GM19467 (cell line): ENCODE measurements around the gene EPB41L1.

ENCODE experiments used
- ATAC-seq: cut with Tn5 transposase; IDR thresholded peaks from one replicate; pipeline ENCODE4 v1.9.1; 2021; ENCODE audit warnings: mild to moderate bottlenecking, moderate library complexity; ENCODE audit not compliant: unreplicated experiment

EPB41L1 gene

DNA sequence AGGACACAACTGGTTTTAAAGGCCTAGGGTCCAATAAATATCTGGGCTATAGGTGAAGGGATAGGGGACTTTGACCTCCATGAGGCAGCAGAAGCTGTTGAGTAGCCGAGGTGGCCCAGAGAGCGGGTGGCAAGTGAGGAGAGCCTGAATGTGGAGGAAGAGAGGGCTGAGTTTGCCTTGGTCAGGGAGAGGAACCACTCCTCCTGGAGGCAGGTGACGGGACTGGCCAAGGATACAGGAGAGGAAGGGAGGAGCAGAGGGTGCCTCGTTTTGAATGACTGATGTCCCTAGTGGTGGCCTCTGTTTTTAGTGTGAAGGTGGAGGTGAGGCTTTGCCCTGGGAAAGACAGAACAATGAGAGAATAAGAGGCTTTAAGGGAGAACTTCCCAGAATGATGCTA, 62.7 kb downstream of the EPB41L1 start:
- no peak for ATAC-seq

GRCh38 chr20:36218380-36219064, 64.0 kb downstream of the EPB41L1 start:
- ATAC-seq, result no peak

GRCh38 chr20:36219671-36220220, 65.2 kb downstream of the EPB41L1 start:
- ATAC-seq, result no peak

- no peak for ATAC-seq
Observed at GRCh38 chr20:36225666-36226065, 71.1 kb downstream of the EPB41L1 start.

- no peak for ATAC-seq
Observed at GRCh38 chr20:36228770-36229169, 74.2 kb downstream of the EPB41L1 start.

DNA sequence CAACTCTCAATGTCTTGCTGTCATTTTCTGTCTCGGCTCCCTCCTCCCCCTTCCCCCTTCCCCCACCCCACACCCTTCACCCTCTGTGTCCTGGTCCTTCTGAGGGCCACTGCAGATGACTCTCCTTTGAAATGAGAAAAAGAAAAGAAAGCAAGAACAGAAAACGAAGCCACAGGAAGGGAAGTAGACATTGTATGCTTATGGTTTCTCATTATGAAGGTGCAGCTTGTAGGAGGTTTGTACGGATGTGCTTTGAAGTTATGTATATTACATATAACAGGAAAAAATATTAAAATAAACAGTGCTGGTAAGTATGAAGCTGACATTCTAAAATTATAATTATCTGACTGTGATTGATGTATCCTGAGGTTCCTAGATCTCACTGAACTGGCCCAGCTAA, 75.5 kb downstream of the EPB41L1 start:
- no peak for ATAC-seq

DNA sequence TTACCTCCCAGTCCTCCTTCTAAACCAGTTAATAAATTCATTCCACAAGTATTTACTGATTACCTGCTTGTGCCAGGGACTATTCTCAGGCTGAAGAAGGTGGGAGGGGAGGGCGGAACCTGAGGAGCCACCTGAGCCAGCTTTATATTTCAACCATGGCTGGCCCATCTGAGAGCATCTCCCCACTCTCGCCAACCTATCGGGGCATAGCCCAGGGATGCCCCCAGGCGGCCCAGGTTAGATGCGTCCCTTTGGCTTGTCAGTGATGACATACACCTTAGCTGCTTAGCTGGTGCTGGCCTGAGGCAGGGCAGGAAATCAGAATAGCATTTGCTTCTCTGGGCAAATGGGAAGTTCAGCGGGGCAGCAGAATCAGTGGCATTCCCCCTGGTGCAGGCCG, 76.8 kb downstream of the EPB41L1 start:
- no peak for ATAC-seq

- no peak for ATAC-seq
Observed at GRCh38 chr20:36234771-36235320, 80.3 kb downstream of the EPB41L1 start.

DNA sequence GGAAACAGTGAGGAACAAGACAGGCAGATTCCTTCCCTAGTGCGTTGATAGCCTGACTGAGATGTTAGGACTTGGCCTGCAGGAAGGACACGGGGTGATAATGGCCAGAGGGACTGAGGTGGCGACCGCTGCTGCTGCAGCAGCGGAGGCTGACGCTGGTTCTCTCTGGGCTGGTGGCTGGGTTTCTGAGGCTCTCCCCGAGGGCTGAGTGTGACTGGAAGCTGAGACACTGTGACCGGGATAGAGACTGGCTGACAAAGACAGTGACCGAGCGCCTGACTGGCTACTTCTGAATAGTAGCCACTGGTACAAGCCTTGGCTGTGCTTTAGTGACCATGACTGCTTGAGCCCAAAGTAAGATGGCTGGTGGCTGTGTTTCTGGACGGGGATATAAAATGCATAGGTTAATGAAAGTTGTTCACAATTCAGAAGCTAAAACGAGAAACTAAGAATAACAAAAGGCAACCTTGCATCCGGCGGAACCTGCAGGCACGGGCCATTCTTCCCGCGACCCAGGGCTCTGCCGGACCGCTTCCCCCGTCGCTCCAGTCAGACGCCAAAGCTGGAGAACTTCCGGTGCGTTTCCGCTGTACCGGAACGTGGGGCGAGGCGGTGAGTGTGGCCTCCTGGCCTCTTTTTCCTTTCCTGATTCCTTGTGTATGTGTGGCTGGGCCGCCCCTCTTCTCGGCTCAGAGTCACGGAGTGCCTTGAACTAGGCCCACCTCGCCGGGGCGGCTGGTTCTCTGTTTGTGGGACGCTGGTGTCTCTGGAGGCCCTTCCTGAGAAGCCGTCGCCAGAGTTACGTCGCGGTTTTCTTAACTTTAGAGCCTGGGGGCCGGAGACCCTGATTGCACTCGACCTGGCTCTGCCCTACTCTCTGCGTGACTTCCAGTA, 81.6 kb downstream of the EPB41L1 start, which contains the start of gene AAR2:
TSS of gene AAR2 (plus strand) at position 587 of the 894 bp plus-strand sequence. CDS start 3,391 bp downstream, outside the sequence.
- ATAC-seq, result no peak

DNA sequence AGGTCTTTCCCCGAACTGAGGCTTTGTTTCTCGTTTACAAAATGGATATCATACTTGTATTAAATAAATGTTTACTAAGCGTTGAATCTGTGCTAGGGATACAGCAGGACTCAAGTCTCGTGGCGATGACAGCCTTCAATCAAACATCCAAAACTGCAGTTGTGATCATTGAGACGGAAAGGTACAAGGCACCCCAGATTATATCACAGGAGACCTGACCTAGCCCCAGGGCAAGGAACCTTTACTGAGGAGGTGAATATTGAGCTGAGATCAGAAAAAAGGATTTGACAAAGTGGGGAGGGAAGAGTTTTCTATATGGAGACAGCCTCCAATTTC, 82.2 kb downstream of the EPB41L1 start:
- ATAC-seq, result no peak

GRCh38 chr20:36237477-36237876, 82.9 kb downstream of the EPB41L1 start:
- no peak for ATAC-seq

GRCh38 chr20:36238153-36238552, 83.6 kb downstream of the EPB41L1 start:
- no peak for ATAC-seq

DNA sequence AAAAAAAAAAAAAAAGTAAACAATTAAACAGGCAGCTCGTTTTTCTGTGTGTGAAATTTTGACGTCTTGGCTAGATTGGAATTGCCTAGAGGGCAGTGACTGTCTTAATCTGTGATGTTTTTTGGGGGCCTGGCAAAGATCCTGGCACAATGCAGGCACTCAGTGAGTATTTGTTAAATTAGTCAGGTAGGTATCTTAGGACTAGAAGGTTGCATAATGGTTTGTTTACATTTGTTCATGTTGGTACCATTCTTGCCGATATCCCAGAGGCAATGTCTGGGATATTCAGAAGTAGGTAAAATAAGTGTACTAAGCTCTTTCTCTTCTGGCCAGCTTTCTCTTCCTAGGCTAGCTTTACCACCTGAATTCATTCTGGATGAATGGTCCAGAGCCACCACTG, 84.2 kb downstream of the EPB41L1 start:
- no peak for ATAC-seq

DNA sequence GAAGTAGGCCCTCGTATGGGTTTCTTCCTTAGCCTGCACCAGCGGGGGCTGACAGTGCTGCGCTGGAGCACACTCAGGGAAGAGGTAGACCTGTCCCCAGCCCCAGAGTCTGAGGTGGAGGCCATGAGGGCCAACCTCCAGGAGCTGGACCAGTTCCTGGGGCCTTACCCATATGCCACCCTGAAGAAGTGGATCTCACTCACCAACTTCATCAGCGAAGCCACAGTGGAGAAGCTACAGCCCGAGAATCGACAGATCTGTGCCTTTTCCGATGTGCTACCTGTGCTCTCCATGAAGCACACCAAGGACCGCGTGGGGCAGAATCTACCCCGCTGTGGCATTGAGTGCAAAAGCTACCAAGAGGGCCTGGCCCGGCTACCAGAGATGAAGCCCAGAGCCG, 85.5 kb downstream of the EPB41L1 start:
- no peak for ATAC-seq

DNA sequence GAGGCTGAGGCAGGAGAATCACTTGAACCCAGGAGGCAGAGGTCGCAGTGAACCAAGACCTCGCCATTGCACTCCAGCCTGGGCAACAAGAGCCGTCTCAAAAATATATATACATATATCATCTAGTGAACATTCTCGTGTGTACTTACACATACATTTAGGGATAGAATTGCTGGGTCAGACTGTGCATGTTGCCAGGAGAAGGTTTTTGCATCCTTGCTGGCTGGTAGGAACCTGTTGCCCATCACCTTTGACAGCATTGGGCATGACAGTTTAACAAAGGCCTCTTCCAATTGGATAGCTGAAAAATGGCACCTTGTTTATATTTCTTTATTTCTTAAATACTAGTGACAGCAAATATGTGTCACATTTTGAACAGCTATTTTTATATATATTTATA, 87.1 kb downstream of the EPB41L1 start:
- ATAC-seq, result no peak

- no peak for ATAC-seq
Observed at GRCh38 chr20:36243726-36244125, 89.2 kb downstream of the EPB41L1 start.

DNA sequence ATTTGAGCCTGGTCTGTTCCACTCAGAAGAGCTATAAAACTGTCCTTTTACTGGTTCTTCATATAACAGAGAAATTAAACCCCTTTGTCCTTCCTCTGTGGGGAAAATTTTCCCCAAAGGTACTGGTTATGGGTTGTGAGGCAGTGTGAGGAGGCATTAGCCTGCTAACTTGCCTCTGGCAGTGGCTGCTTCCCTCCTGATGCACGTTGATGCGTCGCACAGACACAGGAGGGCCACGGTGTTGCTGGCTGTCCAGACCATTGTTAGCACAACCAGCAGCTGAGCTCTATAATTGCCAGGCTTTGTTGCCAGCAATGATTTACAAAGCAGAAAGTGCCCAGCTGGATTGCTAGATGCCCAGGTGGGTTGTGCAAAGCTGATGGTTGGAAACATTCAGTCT, 91.9 kb downstream of the EPB41L1 start:
- no peak for ATAC-seq

- no peak for ATAC-seq
Observed at GRCh38 chr20:36248836-36249235, 94.3 kb downstream of the EPB41L1 start.

DNA sequence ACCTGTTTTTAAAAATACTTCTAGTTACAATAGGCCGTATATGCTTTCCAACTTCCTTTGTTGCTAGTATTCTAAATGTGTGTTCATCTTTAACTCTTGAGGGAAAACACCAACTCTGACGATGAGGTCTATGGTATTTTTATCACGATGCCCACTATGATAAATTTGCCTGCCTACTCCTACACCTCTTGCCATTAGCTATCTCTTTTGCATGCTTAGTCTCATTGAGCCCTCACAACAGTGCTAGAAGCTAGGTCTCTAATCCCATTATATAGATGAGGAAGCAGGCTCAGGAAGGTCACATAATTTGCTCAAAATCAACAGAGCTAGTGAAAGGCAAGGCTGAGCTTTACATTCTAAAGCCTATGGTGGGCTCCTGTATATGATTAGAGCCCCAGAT, 94.9 kb downstream of the EPB41L1 start:
- ATAC-seq, result no peak

GRCh38 chr20:36251426-36251825, 96.9 kb downstream of the EPB41L1 start:
- ATAC-seq, result no peak

DNA sequence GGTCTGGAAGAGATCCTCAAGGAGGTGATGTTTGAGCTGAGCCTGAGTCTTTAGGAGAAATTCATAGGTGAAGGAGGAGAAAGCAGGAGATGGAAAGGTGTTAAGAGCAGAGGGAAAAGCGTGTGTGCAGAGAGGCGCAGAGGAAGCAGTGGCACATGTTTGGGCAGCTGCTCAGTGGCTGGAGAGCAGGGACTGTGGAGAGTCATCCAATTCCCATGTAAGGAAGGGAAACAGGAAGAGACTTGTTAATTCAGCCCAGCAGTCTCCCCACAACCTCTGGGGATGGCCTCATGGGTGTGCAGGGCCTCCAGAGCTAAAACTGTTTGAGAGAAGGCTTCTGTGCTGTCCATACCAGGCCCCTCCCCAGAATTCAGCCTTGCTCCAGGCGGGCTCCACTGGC, 98.0 kb downstream of the EPB41L1 start:
- no peak for ATAC-seq

DNA sequence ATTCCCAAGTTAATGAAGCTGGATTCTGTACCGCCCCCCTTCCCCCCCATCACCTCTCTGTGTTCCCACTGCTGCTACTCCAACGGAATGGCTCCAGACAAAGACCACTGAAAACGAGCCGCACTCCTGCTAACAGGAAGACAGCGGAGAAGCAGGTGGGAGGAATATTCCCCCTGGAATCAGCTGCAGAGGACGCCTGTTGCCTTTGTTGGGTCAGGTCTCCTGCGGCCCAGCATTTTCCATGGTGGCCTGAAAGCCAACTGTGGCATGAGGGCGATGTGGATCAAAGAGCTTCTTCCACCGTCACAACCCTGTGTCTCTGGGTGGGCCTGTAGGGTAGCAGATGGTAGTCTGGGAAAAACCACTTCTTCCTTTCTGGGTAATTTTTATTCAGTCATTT, 98.5 kb downstream of the EPB41L1 start:
- ATAC-seq, result no peak
